ENCODE measurements around the gene ST8SIA6. TPM values are rescaled to one million over a fixed set of nuclear protein-coding genes. Genes with fewer than 3 reads are reported as not detected.

The ST8SIA6 gene
- total RNA-seq, 2 experiments from 2014 or later: 0.19 to 0.34 TPM

- H3K4me3 Mint-ChIP-seq: no peak overlapping the region
- no peak for TF ChIP-seq CTCF (IDR thresholded peaks at IDR 0.05)
- Histone ChIP-seq H3K27me3 (ENCODE audit: control insufficient read depth in 1 of 2, insufficient read depth in 2 of 2, low read length in 2 of 2) (peaks cover 0 to 3% of the 10 kb centered on the region in 2 experiments), H3K4me3 (ENCODE audit: low read length) (no peak overlapping the region), H3K27ac (ENCODE audit: low read depth in 1 of 2, low read length in 2 of 2) (no peak overlapping the region), H3K9me3 (ENCODE audit: control insufficient read depth in 1 of 2, insufficient read depth in 1 of 2, low read length in 2 of 2) (no peaks in the 10 kb centered on the region), H3K4me1 (ENCODE audit: insufficient read depth, low read length) (no peaks in the 10 kb centered on the region), H3K36me3 (ENCODE audit: insufficient read depth, low read length) (no peaks in the 10 kb centered on the region)
- intact Hi-C loops (cut with DNase I, micrococcal nuclease): no loop called here
- H3K27me3 Mint-ChIP-seq: peaks cover 11% of the 10 kb centered on the region
- H3K9me3 Mint-ChIP-seq: peaks cover 3% of the 10 kb centered on the region
- H3K4me1 Mint-ChIP-seq (ENCODE audit: low read depth): no peaks in the 10 kb centered on the region
- DNase-seq (no peak), ATAC-seq (ENCODE audit: poor library complexity) (no peak)
- no peaks in the 10 kb centered on the region for H3K36me3 Mint-ChIP-seq (ENCODE audit: low read depth)
- ChIA-PET POLR2A (interaction anchor here (0.6 kb wide), 1 partner anchor 173 kb away, joined by 6 read pairs; no protein-coding TSS in a partner anchor), CTCF (no interaction called here)
- H3K27ac Mint-ChIP-seq: no peak overlapping the region
Observed at GRCh38 chr10:17348011-17348500, 106.3 kb downstream of the ST8SIA6 start.

GRCh38 chr10:17344206-17344605 is 110.2 kb downstream of the ST8SIA6 start:
- Histone ChIP-seq H3K27me3 (ENCODE audit: control insufficient read depth in 1 of 2, insufficient read depth in 2 of 2, low read length in 2 of 2) (no peaks in the 10 kb centered on the region), H3K9me3 (ENCODE audit: control insufficient read depth in 1 of 2, insufficient read depth in 1 of 2, low read length in 2 of 2) (peaks cover 12 to 15% of the 10 kb centered on the region in 2 experiments), H3K36me3 (ENCODE audit: insufficient read depth, low read length) (no peaks in the 10 kb centered on the region), H3K27ac (ENCODE audit: low read depth in 1 of 2, low read length in 2 of 2) (no peak overlapping the region), H3K4me3 (ENCODE audit: low read length) (no peak overlapping the region), H3K4me1 (ENCODE audit: insufficient read depth, low read length) (no peaks in the 10 kb centered on the region)
- ATAC-seq (ENCODE audit: poor library complexity) (no peak), DNase-seq (no peak)
- intact Hi-C loops (cut with DNase I, micrococcal nuclease): no loop called here
- Mint-ChIP-seq H3K9me3 (peaks cover 4% of the 10 kb centered on the region), H3K27ac (no peak overlapping the region), H3K36me3 (ENCODE audit: low read depth) (no peaks in the 10 kb centered on the region), H3K27me3 (no peaks in the 10 kb centered on the region), H3K4me1 (ENCODE audit: low read depth) (no peaks in the 10 kb centered on the region), H3K4me3 (no peak overlapping the region)
- ChIA-PET CTCF (no interaction called here), POLR2A (no interaction called here)
- no peak for TF ChIP-seq CTCF (IDR thresholded peaks at IDR 0.05)

GRCh38 chr10:17343118-17343517 is 111.3 kb downstream of the ST8SIA6 start:
- ATAC-seq (ENCODE audit: poor library complexity) (no peak), DNase-seq (no peak)
- no peaks in the 10 kb centered on the region for H3K4me1 ChIP-seq (ENCODE audit: insufficient read depth, low read length)
- no peaks in the 10 kb centered on the region for H3K27me3 ChIP-seq (ENCODE audit: control insufficient read depth in 1 of 2, insufficient read depth in 2 of 2, low read length in 2 of 2)
- H3K9me3 ChIP-seq (ENCODE audit: control insufficient read depth in 1 of 2, insufficient read depth in 1 of 2, low read length in 2 of 2): peaks cover 12 to 15% of the 10 kb centered on the region in 2 experiments
- Mint-ChIP-seq H3K27ac (no peak overlapping the region), H3K4me3 (no peak overlapping the region), H3K9me3 (peaks cover 4% of the 10 kb centered on the region), H3K4me1 (ENCODE audit: low read depth) (no peaks in the 10 kb centered on the region), H3K36me3 (ENCODE audit: low read depth) (no peaks in the 10 kb centered on the region), H3K27me3 (peaks cover 4% of the 10 kb centered on the region)
- TF ChIP-seq CTCF (IDR thresholded peaks at IDR 0.05): no peak
- intact Hi-C loops (cut with DNase I, micrococcal nuclease): no loop called here
- no peak overlapping the region for H3K4me3 ChIP-seq (ENCODE audit: low read length)
- CTCF ChIA-PET: no interaction called here
- H3K36me3 ChIP-seq (ENCODE audit: insufficient read depth, low read length): no peaks in the 10 kb centered on the region
- POLR2A ChIA-PET: no interaction called here
- H3K27ac ChIP-seq (ENCODE audit: low read depth in 1 of 2, low read length in 2 of 2): no peak overlapping the region

Data from CD4-positive, alpha-beta T cell (primary cell).